GM18508 (cell line): ENCODE measurements around the gene MUC6.
"Not testable (repeated sequence)": the region's sequence is repeated elsewhere in the genome, so short reads cannot be mapped to it uniquely, and the experiment has no call there.

Experiments used
- ATAC-seq: cut with Tn5 transposase; IDR thresholded peaks from one replicate; pipeline ENCODE4 v1.9.1; 2021; ENCODE audit warnings: moderate number of reproducible peaks; ENCODE audit not compliant: insufficient read depth, unreplicated experiment

The MUC6 gene

GRCh38 chr11:991034-991433 lies 45.5 kb downstream of the MUC6 start:
- no peak for ATAC-seq

DNA sequence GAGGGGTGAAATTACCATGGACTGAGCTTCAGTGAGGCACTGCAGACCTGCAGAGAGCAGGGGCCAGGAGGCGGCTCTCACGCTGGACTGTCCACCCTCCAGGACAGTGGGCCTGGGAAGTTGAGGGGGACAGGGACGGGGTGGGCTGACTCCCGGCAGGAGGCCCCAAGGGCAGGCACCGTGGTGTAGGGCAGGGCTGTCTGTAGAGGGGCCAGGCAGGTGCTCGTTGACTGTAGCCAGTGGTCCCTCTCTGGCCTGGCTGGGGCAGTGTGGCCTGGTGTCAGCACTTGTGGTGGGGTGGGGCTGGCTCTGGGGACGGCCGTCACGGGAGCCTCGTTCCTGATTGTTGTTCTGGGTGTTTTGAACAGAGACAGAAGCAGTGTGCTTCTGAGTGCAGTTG lies 46.4 kb downstream of the MUC6 start:
- no peak for ATAC-seq

GRCh38 chr11:987671-988070 lies 48.8 kb downstream of the MUC6 start:
- ATAC-seq: no peak

DNA sequence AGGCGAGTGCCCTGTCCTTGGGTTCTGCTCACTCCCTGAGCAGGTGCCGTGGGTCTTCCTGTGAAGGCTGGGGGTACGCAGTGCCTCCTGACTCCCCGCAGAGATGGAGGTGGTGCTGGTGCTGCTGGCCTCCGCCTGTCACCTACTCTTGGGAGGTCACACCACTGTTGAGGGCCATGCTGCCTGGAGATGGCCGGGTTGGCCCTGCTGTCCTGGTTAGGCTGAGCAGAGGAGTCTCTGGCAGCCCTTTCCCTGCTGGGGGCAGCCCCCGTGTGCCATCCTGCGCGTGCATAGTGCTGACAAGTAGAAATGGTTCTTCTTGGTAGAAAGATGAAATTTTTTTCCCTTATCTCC lies 49.6 kb downstream of the MUC6 start:
- no peak for ATAC-seq

GRCh38 chr11:986270-986951 lies 50.1 kb downstream of the MUC6 start:
- no peak for ATAC-seq

DNA sequence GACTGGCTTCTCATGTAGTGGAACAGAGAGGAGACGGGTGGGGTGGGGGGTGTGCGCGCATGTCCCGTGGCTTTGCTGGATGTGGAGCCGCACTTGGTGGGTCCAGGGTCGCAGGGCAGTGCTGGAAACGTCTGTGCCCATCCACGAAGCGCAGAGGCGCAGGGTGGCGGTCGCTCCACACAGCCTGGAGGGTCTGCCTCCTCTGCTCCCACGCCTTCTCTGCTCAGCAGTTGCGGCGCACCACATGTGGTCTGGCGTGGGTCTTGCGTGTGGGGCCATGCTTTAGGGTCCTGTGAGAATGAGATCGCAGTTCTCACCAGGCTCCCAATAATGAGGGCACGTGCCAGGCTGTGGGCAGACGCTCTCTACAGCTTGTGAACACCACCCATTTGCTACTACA lies 50.7 kb downstream of the MUC6 start:
- no peak for ATAC-seq

DNA sequence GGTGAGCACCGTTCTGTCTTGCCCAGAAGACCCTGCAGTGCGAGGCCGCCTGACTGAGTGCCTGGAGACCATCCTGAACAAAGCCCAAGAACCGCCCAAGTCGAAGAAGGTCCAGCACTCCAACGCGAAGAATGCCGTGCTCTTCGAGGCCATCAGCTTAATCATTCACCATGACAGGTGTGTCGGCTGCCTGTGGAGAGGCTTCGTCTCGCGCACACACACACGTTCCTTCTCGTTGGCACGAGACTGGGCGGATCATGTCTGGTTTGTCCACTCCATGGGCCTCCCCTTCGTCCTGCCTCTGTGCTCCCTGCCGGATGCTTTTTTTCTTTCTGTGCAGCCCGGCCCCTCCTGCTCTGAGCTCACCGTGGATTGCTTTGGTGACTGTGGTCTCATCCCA lies 51.1 kb downstream of the MUC6 start:
- ATAC-seq: no peak

GRCh38 chr11:984546-984945 lies 52.0 kb downstream of the MUC6 start:
- no peak for ATAC-seq

DNA sequence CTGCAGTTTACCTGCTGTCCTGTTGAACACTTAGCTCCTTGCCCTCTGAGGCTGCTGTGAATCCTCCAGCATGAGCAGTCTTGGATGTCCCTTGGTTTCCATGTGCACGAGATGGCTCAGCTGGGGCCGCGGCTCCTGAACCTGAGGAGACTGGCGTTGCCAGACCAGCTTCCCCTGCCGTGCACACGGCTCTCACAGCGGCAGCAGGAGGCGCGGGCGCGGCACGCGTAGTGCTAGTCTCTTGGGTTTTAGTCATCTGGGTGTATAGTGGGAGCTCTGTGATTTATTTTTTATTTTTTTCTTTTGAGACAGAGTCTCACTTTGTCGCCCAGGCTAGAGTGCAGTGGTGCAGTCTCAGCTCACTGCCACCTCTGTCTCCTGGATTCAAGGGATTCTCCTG lies 54.8 kb downstream of the MUC6 start:
- ATAC-seq: no peak

GRCh38 chr11:980438-981357 lies 55.8 kb downstream of the MUC6 start:
- ATAC-seq: no peak

GRCh38 chr11:978781-979180 lies 57.7 kb downstream of the MUC6 start:
- ATAC-seq: no peak

DNA sequence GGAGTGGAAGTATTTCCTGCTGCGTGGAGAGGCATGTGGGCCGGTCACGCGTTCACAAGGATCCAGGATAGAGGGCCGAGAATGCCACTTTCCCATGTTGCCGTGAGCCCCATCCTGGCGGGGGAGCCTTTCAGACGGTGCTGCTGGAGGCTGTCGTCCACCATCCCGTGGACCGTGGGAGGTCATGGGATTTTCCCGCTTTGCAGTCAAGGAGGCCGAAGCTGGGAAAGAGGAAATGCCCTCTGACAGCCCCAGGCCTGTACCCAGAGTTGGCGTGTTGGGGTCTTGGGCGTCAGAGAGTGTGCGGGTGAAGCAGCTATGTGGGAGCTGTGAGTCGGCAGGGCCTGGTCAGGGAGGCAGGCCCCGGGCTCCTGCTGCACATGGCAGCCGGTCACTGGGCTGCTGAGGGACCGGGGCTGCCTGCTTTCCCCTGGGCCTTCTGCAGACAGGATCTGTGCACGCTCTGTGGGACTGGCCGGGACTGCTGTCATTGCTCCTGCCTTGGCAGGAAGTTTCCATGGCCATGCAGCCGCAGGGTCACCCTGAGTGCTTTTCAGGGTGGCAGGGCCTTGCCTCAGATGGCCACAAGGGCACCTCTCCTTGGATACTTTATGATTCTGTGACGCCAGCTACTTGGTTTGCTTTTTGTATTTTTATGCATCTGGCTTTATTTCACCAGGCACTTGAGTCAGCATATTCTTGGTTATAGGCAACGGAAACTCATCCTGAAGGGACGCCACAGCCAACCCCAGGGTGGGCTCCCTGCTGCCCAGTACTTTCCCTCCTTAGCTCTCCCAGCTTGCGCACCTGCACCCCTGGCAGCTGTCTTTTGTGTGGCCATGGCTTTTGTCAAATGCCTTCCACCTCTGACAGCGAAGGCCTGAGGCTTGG lies 58.4 kb downstream of the MUC6 start:
- ATAC-seq: no peak

- no peak for ATAC-seq
Measured at GRCh38 chr11:976431-977160, 59.9 kb downstream of the MUC6 start.

DNA sequence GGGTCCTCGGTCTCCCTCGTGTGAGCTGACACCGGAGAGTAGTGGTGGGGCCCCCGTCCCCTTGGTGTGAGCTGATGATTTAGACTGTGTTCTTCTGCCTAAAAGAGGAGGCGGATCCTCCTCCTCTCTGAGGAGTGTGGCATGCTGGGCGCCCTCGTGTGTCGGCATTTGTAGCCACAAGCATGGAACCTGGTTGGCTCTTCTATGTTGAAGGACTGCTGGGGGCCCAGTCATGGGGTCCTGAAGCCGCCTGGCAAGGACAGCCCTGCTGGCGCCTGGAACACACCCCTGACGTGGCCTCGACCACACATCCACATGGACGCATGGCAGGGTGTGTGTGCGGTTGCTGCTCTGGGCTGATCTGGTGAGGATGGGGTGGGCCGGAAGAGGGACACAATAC lies 60.7 kb downstream of the MUC6 start:
- no peak for ATAC-seq

DNA sequence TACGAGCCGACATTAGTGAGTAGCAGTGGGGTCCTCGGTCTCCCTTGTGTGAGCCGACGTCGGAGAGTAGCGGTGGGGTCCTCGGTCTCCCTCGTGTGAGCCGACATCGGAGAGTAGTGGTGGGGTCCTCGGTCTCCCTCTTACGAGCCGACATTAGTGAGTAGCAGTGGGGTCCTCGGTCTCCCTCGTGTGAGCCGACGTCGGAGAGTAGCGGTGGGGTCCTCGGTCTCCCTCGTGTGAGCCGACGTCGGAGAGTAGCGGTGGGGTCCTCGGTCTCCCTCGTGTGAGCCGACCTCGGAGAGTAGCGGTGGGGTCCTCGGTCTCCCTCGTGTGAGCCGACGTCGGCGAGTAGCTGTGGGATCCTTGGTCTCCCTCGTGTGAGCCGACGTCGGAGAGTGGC lies 61.1 kb downstream of the MUC6 start:
- ATAC-seq: not testable (repeated sequence)

DNA sequence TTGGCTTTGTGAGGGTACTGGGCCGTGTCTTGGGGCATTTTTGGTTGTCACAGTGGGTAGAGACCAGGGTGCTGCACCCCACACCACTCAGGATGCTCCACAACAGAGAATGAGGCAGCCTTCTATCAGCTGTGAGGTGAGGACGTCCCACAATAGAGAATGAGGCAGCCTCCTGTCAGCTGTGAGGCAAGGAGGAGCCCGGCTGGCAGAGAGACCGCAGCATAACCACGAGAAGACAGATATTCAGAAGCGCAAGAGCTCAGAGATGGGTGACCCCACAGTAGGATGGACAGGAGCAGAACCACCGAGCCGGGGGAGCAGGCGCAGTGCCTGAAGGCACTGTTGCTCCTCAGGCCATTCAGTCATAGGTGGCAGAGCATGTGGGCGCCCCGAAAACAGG lies 63.3 kb downstream of the MUC6 start:
- ATAC-seq: no peak

GRCh38 chr11:972523-973211 lies 63.9 kb downstream of the MUC6 start:
- no peak for ATAC-seq

DNA sequence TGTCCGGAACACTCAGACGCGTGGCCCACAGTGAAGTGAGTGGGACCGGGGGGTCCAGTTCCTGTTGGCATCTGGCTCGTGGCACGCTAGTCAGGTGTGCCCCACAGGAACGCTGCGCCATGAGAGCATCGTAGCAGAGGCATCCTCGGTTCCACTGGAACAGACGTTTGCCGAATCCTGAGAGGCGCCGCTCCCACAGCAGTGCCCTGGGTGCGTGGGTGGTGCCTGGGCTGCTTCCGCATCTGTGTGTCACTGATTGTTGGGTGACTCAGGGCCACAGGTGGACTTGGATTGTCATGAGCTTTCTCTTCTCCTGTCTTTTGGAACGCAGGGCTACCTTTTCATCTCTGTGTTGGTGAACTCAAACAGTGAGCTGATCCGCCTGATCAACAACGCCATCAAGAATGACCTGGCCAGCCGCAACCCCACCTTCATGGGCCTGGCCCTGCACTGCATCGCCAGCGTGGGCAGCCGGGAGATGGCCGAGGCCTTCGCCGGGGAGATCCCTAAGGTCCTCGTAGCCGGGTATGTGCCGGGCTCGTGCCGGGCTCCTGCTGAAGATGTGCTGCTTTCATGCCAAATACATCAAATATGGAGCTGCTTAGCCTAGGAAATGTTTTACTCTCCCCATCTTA lies 64.7 kb downstream of the MUC6 start:
- ATAC-seq: no peak

- no peak for ATAC-seq
Measured at GRCh38 chr11:971092-971690, 65.3 kb downstream of the MUC6 start.
